SK-N-SH treated with all-trans-retinoic acid at 6 μM for 48 hours (cell line): Measurements from ENCODE around the gene PER1.

ENCODE experiments used
- ATAC-seq: fragments of 200-7000 bp; cut with Tn5 transposase; 3 replicates; pipeline ENCODE4 v1.9.1; 2020; ENCODE audit warnings: mild to moderate bottlenecking, moderate library complexity
- ARNTL ChIP-seq: fragments of 450-650 bp; formaldehyde crosslinking; IDR thresholded peaks from 2 replicates; pipeline ENCODE4 v1.5.0; 2020; ENCODE audit warnings: low read depth, mild to moderate bottlenecking, moderate library complexity, borderline replicate concordance
- BACH2 ChIP-seq: fragments of 250-450 bp; sonication (Bioruptor Pico); IDR thresholded peaks from 2 replicates; pipeline ENCODE4 v1.9.0; 2021; ENCODE audit warnings: mild to moderate bottlenecking, borderline replicate concordance
- CSDC2 ChIP-seq: fragments of 250-450 bp; sonication (Bioruptor Pico); IDR thresholded peaks from 2 replicates; pipeline ENCODE4 v1.5.0; 2020; ENCODE audit warnings: mild to moderate bottlenecking, moderate library complexity
- GLIS3 ChIP-seq: fragments of 250-450 bp; sonication (Bioruptor Pico); IDR thresholded peaks from 2 replicates; pipeline ENCODE4 v1.5.0; 2020; ENCODE audit warnings: mild to moderate bottlenecking, moderate library complexity
- ISL1 ChIP-seq: fragments of 250-450 bp; sonication (Bioruptor Pico); IDR thresholded peaks from 2 replicates; pipeline ENCODE4 v2.1.2; 2022; ENCODE audit warnings: mild to moderate bottlenecking, moderate library complexity
- OSR1 ChIP-seq: fragments of 250-450 bp; sonication (Bioruptor Pico); IDR thresholded peaks from 2 replicates; pipeline ENCODE4 v1.8.0; 2022; ENCODE audit warnings: moderate library complexity, mild to moderate bottlenecking, inconsistent platforms
- RARB ChIP-seq: fragments of 250-450 bp; sonication (Bioruptor Pico); IDR thresholded peaks from 2 replicates; pipeline ENCODE4 v1.8.0; 2021; ENCODE audit warnings: mild to moderate bottlenecking, moderate library complexity
- SNAI2 ChIP-seq: fragments of 250-450 bp; sonication (Bioruptor Pico); IDR thresholded peaks from 2 replicates; pipeline ENCODE4 v1.5.0; 2020; ENCODE audit warnings: mild to moderate bottlenecking, moderate library complexity
- TCF4 ChIP-seq: fragments of 250-450 bp; sonication (Bioruptor Pico); IDR thresholded peaks from 2 replicates; pipeline ENCODE4 v1.8.0; 2021; ENCODE audit warnings: mild to moderate bottlenecking, moderate library complexity, borderline replicate concordance
- TOX ChIP-seq: fragments of 250-450 bp; sonication (Bioruptor Pico); IDR thresholded peaks from 2 replicates; pipeline ENCODE4 v1.8.0; 2021; ENCODE audit warnings: mild to moderate bottlenecking, moderate library complexity, borderline replicate concordance
- ZC3H10 ChIP-seq: fragments of 250-450 bp; sonication (Bioruptor Pico); IDR thresholded peaks from 2 replicates; pipeline ENCODE4 v1.5.1; 2021; ENCODE audit warnings: mild to moderate bottlenecking, moderate library complexity
- ZFP3 ChIP-seq: fragments of 250-450 bp; sonication (Bioruptor Pico); IDR thresholded peaks from 2 replicates; pipeline ENCODE4 v1.5.0; 2020; ENCODE audit warnings: mild to moderate bottlenecking, moderate library complexity
- ZFP30 ChIP-seq: fragments of 450-650 bp; formaldehyde crosslinking; IDR thresholded peaks from 2 replicates; pipeline ENCODE4 v1.5.0; 2022; ENCODE audit warnings: mild to moderate bottlenecking, moderate library complexity
- ZNF70 ChIP-seq: fragments of 450-650 bp; formaldehyde crosslinking; IDR thresholded peaks from 2 replicates; pipeline ENCODE4 v1.5.0; 2020; ENCODE audit warnings: mild to moderate bottlenecking, moderate library complexity
- ZNF8 ChIP-seq: fragments of 450-650 bp; formaldehyde crosslinking; IDR thresholded peaks from 2 replicates; pipeline ENCODE4 v1.5.0; 2020; ENCODE audit warnings: mild to moderate bottlenecking, moderate library complexity
- TF ChIP-seq, protein P1 (sequence below): fragments of 250-450 bp; sonication (Bioruptor Pico); IDR thresholded peaks from 2 replicates; pipeline ENCODE4 v1.8.0; 2021; ENCODE audit warnings: low read depth, mild to moderate bottlenecking, moderate library complexity, borderline replicate concordance
- TF ChIP-seq, protein P2 (sequence below): fragments of 250-450 bp; sonication (Bioruptor Pico); IDR thresholded peaks from 2 replicates; pipeline ENCODE4 v1.8.0; 2020; ENCODE audit warnings: mild to moderate bottlenecking, moderate library complexity, borderline replicate concordance
- TF ChIP-seq, protein P3 (sequence below): fragments of 250-450 bp; sonication (Bioruptor Pico); IDR thresholded peaks from 2 replicates; pipeline ENCODE4 v1.5.0; 2020; ENCODE audit warnings: mild to moderate bottlenecking, moderate library complexity

The PER1 gene

DNA sequence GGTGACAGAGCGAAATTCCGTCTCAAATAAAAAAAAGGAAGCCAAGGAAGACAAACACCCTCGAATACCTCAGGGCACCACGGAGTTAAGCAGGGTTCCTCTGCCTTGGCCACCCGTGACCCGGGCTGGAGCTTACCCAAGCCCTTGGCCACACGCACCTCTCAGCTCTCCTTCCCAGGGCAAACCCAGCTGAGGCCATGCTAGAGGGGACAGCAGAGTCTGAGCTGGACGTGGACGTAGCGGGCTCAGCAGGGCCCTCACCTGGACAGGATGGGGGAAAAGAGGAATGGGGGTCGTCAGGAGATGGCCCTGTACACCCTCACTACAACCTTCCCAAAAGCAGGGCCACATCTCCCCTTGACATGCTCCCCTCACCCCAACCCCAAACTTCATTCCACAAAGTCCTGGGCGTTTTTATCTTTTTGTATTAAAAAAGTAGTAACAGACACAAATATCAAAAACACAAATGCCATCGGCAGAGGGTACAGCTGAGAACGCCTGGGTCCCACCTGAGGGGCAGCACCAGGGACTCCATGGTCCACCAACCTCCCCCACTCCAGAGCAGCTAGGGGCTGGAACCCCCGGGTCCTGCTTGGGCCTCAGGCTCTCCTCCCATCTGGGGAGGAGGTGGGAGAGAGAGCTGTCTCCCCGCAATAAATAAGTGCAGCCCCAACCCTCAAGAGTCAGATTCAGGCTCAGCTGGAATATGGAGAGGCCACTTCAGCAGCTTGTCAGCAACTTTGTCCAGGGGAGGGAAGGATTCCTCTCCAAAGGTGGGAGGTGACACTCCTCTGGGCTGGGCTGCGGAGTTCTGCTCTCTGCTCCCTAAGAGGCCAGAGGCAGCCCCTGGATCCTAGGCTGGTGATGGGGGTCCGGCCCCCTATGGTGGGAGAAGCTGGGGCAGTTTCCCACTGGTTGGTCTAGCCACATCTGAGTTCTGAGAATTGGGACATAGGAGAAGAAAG is 11.9 kb downstream of the PER1 start:
- no peak for ATAC-seq
- TF ChIP-seq TCF4 (CRISPR knock-in tag), result no peak
- TF ChIP-seq, protein P1, sequence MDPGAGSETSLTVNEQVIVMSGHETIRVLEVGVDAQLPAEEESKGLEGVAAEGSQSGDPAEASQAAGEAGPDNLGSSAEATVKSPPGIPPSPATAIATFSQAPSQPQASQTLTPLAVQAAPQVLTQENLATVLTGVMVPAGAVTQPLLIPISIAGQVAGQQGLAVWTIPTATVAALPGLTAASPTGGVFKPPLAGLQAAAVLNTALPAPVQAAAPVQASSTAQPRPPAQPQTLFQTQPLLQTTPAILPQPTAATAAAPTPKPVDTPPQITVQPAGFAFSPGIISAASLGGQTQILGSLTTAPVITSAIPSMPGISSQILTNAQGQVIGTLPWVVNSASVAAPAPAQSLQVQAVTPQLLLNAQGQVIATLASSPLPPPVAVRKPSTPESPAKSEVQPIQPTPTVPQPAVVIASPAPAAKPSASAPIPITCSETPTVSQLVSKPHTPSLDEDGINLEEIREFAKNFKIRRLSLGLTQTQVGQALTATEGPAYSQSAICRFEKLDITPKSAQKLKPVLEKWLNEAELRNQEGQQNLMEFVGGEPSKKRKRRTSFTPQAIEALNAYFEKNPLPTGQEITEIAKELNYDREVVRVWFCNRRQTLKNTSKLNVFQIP (CRISPR knock-in tag), result no peak
- TF ChIP-seq, protein P2, sequence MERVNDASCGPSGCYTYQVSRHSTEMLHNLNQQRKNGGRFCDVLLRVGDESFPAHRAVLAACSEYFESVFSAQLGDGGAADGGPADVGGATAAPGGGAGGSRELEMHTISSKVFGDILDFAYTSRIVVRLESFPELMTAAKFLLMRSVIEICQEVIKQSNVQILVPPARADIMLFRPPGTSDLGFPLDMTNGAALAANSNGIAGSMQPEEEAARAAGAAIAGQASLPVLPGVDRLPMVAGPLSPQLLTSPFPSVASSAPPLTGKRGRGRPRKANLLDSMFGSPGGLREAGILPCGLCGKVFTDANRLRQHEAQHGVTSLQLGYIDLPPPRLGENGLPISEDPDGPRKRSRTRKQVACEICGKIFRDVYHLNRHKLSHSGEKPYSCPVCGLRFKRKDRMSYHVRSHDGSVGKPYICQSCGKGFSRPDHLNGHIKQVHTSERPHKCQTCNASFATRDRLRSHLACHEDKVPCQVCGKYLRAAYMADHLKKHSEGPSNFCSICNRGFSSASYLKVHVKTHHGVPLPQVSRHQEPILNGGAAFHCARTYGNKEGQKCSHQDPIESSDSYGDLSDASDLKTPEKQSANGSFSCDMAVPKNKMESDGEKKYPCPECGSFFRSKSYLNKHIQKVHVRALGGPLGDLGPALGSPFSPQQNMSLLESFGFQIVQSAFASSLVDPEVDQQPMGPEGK (CRISPR knock-in tag), result no peak
- no peak for TF ChIP-seq ARNTL
- TF ChIP-seq, protein P3, sequence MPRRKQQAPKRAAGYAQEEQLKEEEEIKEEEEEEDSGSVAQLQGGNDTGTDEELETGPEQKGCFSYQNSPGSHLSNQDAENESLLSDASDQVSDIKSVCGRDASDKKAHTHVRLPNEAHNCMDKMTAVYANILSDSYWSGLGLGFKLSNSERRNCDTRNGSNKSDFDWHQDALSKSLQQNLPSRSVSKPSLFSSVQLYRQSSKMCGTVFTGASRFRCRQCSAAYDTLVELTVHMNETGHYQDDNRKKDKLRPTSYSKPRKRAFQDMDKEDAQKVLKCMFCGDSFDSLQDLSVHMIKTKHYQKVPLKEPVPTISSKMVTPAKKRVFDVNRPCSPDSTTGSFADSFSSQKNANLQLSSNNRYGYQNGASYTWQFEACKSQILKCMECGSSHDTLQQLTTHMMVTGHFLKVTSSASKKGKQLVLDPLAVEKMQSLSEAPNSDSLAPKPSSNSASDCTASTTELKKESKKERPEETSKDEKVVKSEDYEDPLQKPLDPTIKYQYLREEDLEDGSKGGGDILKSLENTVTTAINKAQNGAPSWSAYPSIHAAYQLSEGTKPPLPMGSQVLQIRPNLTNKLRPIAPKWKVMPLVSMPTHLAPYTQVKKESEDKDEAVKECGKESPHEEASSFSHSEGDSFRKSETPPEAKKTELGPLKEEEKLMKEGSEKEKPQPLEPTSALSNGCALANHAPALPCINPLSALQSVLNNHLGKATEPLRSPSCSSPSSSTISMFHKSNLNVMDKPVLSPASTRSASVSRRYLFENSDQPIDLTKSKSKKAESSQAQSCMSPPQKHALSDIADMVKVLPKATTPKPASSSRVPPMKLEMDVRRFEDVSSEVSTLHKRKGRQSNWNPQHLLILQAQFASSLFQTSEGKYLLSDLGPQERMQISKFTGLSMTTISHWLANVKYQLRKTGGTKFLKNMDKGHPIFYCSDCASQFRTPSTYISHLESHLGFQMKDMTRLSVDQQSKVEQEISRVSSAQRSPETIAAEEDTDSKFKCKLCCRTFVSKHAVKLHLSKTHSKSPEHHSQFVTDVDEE, result no peak
- TF ChIP-seq OSR1 (CRISPR knock-in tag), result no peak
- no peak for TF ChIP-seq ZFP3
- TF ChIP-seq GLIS3 (CRISPR knock-in tag), result no peak
- no peak for TF ChIP-seq SNAI2 (CRISPR knock-in tag)
- no peak for TF ChIP-seq BACH2
- TF ChIP-seq ISL1 (CRISPR knock-in tag), result no peak
- no peak for TF ChIP-seq ZFP30 (CRISPR knock-in tag)
- no peak for TF ChIP-seq TOX (CRISPR knock-in tag)
- no peak for TF ChIP-seq RARB (CRISPR knock-in tag)
- TF ChIP-seq ZC3H10 (CRISPR knock-in tag), result no peak
- TF ChIP-seq ZNF8 (CRISPR knock-in tag), result no peak
- no peak for TF ChIP-seq ZNF70
- no peak for TF ChIP-seq CSDC2 (CRISPR knock-in tag)

DNA sequence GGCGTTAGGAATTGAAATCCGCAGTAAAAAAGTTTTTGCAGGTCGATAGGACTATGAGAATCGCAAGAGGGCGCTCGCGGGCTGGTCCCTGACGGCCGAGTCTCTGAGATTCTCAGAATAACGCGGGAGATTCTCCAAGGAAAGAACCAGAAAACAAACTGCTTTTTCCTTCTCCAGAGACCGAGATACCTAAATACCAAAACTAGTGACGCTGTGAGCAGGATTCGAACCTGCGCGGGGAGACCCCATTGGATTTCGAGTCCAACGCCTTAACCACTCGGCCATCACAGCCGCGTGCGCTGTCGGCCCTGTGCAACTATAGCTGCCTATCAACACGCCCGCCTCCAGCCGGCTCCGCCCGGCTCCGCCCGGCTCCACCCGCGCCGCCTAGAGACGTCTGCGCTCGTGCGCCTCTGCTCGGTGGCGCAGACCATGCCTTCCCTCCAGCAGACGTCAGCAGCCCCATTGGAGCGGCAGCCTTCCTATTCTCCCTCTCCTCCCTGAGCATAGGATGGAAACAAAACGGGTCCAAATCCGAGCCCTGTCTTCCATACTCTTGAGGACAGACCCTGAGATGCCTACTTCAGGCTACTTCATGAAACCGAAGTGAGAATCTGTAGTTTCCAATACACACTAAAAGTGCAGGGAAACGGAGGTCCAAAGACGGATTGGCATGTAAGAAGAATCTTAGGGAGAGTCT is 13.4 kb downstream of the PER1 start:
- peak; percentile 87 for ATAC-seq

More for the DNA sequence above, 13.4 kb downstream of the PER1 start:
- TF ChIP-seq, protein P3, result 0 out of 2 replicates have a peak, but pooled peaks have one; percentile 58
- TF ChIP-seq GLIS3 (CRISPR knock-in tag) (no peak), ZFP30 (CRISPR knock-in tag) (no peak), OSR1 (CRISPR knock-in tag) (no peak)
- TF ChIP-seq, all 23 proteins: peak for 1
